GM12878 (cell line): ENCODE results near the gene SYNGR3.

Experiments used
- CTCF ChIP-seq, 3 experiments: IDR thresholded peaks in 2 of 3; conservative IDR thresholded peaks in 1 of 3; 2 replicates each; pipeline ENCODE4 v1.5.1; 2011; ENCODE audit warnings: low read depth in 3 of 3, low read length in 3 of 3, mild to moderate bottlenecking in 3 of 3, control low read depth in 2 of 3, moderate library complexity in 2 of 3, inconsistent platforms in 1 of 3, mixed read lengths in 1 of 3; ENCODE audit not compliant: control insufficient read depth in 2 of 3, insufficient read depth in 1 of 3; ENCODE audit errors: extremely low read depth in 1 of 3
- ESRRA ChIP-seq: IDR thresholded peaks from 2 replicates; pipeline ENCODE4 v1.6.1; 2012; ENCODE audit warnings: mild to moderate bottlenecking, low read length, improper control_type of control experiment
- FOXK2 ChIP-seq: fragments of 450-650 bp; IDR thresholded peaks from 2 replicates; pipeline ENCODE4 v1.6.1; 2017; ENCODE audit warnings: mild to moderate bottlenecking, moderate library complexity
- REST ChIP-seq: IDR thresholded peaks from 2 replicates; pipeline ENCODE4 v1.6.1; 2012; ENCODE audit warnings: mild to moderate bottlenecking, low read depth, low read length

GRCh38 chr16:1966460-1966859 is 23.3 kb upstream of the SYNGR3 start, which contains the start of gene RNF151:
- TF ChIP-seq ESRRA = no peak
- TF ChIP-seq CTCF (IDR thresholded peaks at IDR 0.05 in 2 of 3, conservative IDR thresholded peaks at IDR 0.05 in 1 of 3; ENCODE audit: control insufficient read depth in 2 of 3, extremely low read depth in 1 of 3, insufficient read depth in 1 of 3, low read depth in 3 of 3, low read length in 3 of 3) = no peak
- TF ChIP-seq FOXK2 = no peak
- TF ChIP-seq REST = no peak
